Neural progenitor cell (in vitro differentiated cells): Measurements from ENCODE around the gene CRY2. TPM values are rescaled to one million over a fixed set of nuclear protein-coding genes. Genes with fewer than 3 reads are reported as not detected.
A peak's percentile ranks its signal among the peaks of the same experiment; 100 is the strongest.

Experiments used
- DNase-seq: peaks from one replicate; pipeline ENCODE4 v3.0.0-alpha.2; 2016; ENCODE audit warnings: low spot score
- H2AFZ ChIP-seq: fragments of 200-600 bp; sonication (generic); replicated peaks from 2 replicates; pipeline ENCODE4 v1.6.1; 2016; ENCODE audit warnings: antibody characterized with exemption
- H3F3A ChIP-seq: fragments of 200-600 bp; sonication (generic); 2 replicates; pipeline ENCODE4 v1.6.1; 2016; ENCODE audit warnings: antibody characterized with exemption, low read depth
- H3K27ac ChIP-seq: fragments of 200-600 bp; sonication (generic); 2 replicates; pipeline ENCODE4 v1.5.1; 2016; ENCODE audit warnings: mild to moderate bottlenecking
- H3K27me3 ChIP-seq: fragments of 200-600 bp; sonication (generic); 2 replicates; pipeline ENCODE4 v1.6.1; 2016; ENCODE audit warnings: mild to moderate bottlenecking, moderate library complexity
- H3K36me3 ChIP-seq: fragments of 200-600 bp; sonication (generic); 2 replicates; pipeline ENCODE4 v1.5.1; 2016
- H3K4me1 ChIP-seq: fragments of 200-600 bp; sonication (generic); 2 replicates; pipeline ENCODE4 v1.6.1; 2016; ENCODE audit warnings: mixed run types
- H3K4me2 ChIP-seq: fragments of 200-600 bp; sonication (generic); 2 replicates; pipeline ENCODE4 v1.6.1; 2016
- H3K4me3 ChIP-seq: fragments of 200-600 bp; sonication (generic); 2 replicates; pipeline ENCODE4 v1.5.1; 2016
- H3K79me2 ChIP-seq: fragments of 200-600 bp; sonication (generic); 2 replicates; pipeline ENCODE4 v1.6.1; 2016; ENCODE audit warnings: low read depth
- H3K9ac ChIP-seq: fragments of 200-600 bp; sonication (generic); 2 replicates; pipeline ENCODE4 v1.6.1; 2016
- H3K9me3 ChIP-seq: fragments of 200-600 bp; sonication (generic); 2 replicates; pipeline ENCODE4 v1.5.1; 2016; ENCODE audit warnings: low read depth
- H4K20me1 ChIP-seq: fragments of 200-600 bp; sonication (generic); 2 replicates; pipeline ENCODE4 v1.6.1; 2016; ENCODE audit warnings: low read depth
- H3K27ac Mint-ChIP-seq: 3 replicates; pipeline ENCODE4 v1.8.0; 2021; ENCODE audit warnings: mixed read lengths
- H3K27me3 Mint-ChIP-seq: 2 replicates; pipeline ENCODE4 v1.8.0; 2022; ENCODE audit warnings: low read depth, mild to moderate bottlenecking, inconsistent platforms, moderate library complexity, mixed read lengths; ENCODE audit not compliant: insufficient read depth
- H3K36me3 Mint-ChIP-seq: 3 replicates; pipeline ENCODE4 v1.8.0; 2021; ENCODE audit warnings: mixed read lengths
- H3K4me1 Mint-ChIP-seq: 3 replicates; pipeline ENCODE4 v1.8.0; 2021; ENCODE audit warnings: mixed read lengths
- H3K4me3 Mint-ChIP-seq: 3 replicates; pipeline ENCODE4 v1.8.0; 2021; ENCODE audit warnings: mild to moderate bottlenecking, moderate library complexity, mixed read lengths
- H3K9me3 Mint-ChIP-seq: 3 replicates; pipeline ENCODE4 v1.8.0; 2020; ENCODE audit warnings: mixed read lengths
- EZH2 ChIP-seq: fragments of 200-600 bp; sonication (generic); IDR thresholded peaks from 2 replicates; pipeline ENCODE4 v1.6.1; 2017; ENCODE audit warnings: antibody characterized with exemption, mild to moderate bottlenecking, moderate library complexity
- EZH2phosphoT487 ChIP-seq: fragments of 200-600 bp; sonication (generic); IDR thresholded peaks from 2 replicates; pipeline ENCODE4 v1.6.1; 2017; ENCODE audit warnings: antibody characterized with exemption
- total RNA-seq: library from RNA; depleted of rRNA; stranded (reverse); fragments of >200 nt; gene quantifications from 2 replicates; pipeline ENCODE4 v1.2.3, GENCODE V29; 2015; ENCODE audit warnings: low replicate concordance
- TF ChIP-seq, protein P1 (sequence below): fragments of 200-600 bp; sonication (generic); IDR thresholded peaks from 2 replicates; pipeline ENCODE4 v1.5.1; 2017; ENCODE audit warnings: antibody characterized with exemption, mild to moderate bottlenecking

CRY2 gene
- total RNA-seq, 1 donor from 2014 or later, result 15.8 TPM

DNA sequence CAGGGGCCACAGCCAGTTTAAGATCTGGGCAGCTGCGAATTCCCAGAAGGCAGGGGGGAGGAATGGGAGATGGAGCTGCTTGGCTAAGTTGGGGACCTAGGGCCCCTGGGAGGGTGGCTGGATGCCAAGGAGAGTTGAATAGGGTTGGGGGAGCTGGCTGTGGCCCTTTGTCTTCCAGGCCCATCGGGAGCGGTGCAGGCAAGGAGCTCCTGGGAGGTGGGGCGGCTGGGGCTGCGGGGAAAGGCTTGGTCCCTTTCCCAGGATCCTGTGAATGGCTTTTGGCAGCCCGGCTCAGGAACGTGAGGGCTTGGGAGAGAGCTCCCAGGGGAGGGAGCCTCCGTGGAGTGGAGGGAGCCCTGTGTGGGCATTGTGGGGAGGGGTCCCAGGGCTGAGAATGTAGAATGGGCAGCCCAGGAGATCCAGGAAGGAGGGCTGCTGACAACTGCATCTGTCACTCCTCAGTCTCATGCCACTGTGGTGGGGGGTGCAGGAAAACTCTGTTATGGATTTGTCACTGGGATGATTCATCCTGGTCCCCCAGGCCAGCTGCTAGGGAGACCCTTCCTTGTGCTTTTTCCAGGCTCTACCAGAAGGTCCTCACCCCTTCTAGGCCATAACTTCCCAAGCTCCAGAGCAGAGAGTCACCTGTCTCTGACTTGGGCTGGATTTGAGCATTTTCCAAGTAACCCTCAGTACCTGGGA is 53.8 kb downstream of the CRY2 start:
- TF ChIP-seq EZH2phosphoT487 (no peak), EZH2 (no peak)
- TF ChIP-seq, protein P1, sequence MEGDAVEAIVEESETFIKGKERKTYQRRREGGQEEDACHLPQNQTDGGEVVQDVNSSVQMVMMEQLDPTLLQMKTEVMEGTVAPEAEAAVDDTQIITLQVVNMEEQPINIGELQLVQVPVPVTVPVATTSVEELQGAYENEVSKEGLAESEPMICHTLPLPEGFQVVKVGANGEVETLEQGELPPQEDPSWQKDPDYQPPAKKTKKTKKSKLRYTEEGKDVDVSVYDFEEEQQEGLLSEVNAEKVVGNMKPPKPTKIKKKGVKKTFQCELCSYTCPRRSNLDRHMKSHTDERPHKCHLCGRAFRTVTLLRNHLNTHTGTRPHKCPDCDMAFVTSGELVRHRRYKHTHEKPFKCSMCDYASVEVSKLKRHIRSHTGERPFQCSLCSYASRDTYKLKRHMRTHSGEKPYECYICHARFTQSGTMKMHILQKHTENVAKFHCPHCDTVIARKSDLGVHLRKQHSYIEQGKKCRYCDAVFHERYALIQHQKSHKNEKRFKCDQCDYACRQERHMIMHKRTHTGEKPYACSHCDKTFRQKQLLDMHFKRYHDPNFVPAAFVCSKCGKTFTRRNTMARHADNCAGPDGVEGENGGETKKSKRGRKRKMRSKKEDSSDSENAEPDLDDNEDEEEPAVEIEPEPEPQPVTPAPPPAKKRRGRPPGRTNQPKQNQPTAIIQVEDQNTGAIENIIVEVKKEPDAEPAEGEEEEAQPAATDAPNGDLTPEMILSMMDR, result no peak
- Mint-ChIP-seq H3K27ac (peak overlapping the region; percentile 65), H3K36me3 (peaks cover 2% of the 10 kb centered on the region), H3K27me3 (peaks cover 9% of the 10 kb centered on the region), H3K4me1 (peaks cover 35% of the 10 kb centered on the region), H3K4me3 (peak overlapping the region; percentile 93), H3K9me3 (no peaks in the 10 kb centered on the region)
- Histone ChIP-seq H3K4me3 (peak overlapping the region; percentile 65), H3K36me3 (no peaks in the 10 kb centered on the region), H3F3A (peaks cover 29% of the 10 kb centered on the region), H3K4me2 (peak overlapping the region; percentile 100), H3K9me3 (no peaks in the 10 kb centered on the region), H3K27me3 (peaks cover 12% of the 10 kb centered on the region), H3K27ac (no peak overlapping the region), H3K9ac (no peak overlapping the region), H3K4me1 (peaks cover 29% of the 10 kb centered on the region), H2AFZ (no peak overlapping the region), H3K79me2 (no peaks in the 10 kb centered on the region), H4K20me1 (peaks cover 47% of the 10 kb centered on the region)
- DNase-seq, result peak; percentile 48

DNA sequence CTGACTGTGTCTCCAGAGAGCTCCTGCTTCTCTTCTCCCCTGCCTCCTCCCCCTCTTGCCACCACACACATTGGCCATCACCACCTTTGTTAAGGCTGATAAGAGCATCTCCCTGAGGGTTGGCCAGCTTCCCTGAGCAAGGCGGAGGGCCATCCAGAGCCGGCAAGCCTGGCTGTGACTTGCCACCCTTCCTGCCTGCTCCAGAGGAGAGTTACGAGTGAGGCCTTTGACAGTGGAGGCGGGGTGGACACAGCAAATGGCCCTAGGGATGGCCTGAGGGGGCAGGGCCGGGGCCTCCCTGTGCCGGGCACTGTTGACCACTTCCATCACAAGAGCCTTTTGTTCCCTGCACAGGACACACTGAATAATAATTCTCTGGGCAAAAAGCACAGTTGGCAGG is 54.4 kb downstream of the CRY2 start:
- no peak overlapping the region for H2AFZ ChIP-seq
- peaks cover 4% of the 10 kb centered on the region for H3K36me3 Mint-ChIP-seq
- H3K9me3 ChIP-seq, result no peaks in the 10 kb centered on the region
- H3K9ac ChIP-seq, result no peak overlapping the region
- TF ChIP-seq EZH2, result no peak
- TF ChIP-seq, protein P1, result no peak
- no peak for TF ChIP-seq EZH2phosphoT487
- peaks cover 14% of the 10 kb centered on the region for H3K27me3 Mint-ChIP-seq
- no peak overlapping the region for H3K27ac Mint-ChIP-seq
- peaks cover 23% of the 10 kb centered on the region for H3K4me1 ChIP-seq
- DNase-seq, result no peak
- H3K79me2 ChIP-seq, result no peaks in the 10 kb centered on the region
- H4K20me1 ChIP-seq, result peaks cover 41% of the 10 kb centered on the region
- peaks cover 12% of the 10 kb centered on the region for H3K27me3 ChIP-seq
- no peak overlapping the region for H3K4me3 ChIP-seq
- peaks cover 23% of the 10 kb centered on the region for H3F3A ChIP-seq
- no peak overlapping the region for H3K27ac ChIP-seq
- H3K4me1 Mint-ChIP-seq, result peaks cover 31% of the 10 kb centered on the region
- H3K36me3 ChIP-seq, result no peaks in the 10 kb centered on the region
- no peaks in the 10 kb centered on the region for H3K9me3 Mint-ChIP-seq
- peak overlapping the region; percentile 93 for H3K4me3 Mint-ChIP-seq
- no peak overlapping the region for H3K4me2 ChIP-seq

DNA sequence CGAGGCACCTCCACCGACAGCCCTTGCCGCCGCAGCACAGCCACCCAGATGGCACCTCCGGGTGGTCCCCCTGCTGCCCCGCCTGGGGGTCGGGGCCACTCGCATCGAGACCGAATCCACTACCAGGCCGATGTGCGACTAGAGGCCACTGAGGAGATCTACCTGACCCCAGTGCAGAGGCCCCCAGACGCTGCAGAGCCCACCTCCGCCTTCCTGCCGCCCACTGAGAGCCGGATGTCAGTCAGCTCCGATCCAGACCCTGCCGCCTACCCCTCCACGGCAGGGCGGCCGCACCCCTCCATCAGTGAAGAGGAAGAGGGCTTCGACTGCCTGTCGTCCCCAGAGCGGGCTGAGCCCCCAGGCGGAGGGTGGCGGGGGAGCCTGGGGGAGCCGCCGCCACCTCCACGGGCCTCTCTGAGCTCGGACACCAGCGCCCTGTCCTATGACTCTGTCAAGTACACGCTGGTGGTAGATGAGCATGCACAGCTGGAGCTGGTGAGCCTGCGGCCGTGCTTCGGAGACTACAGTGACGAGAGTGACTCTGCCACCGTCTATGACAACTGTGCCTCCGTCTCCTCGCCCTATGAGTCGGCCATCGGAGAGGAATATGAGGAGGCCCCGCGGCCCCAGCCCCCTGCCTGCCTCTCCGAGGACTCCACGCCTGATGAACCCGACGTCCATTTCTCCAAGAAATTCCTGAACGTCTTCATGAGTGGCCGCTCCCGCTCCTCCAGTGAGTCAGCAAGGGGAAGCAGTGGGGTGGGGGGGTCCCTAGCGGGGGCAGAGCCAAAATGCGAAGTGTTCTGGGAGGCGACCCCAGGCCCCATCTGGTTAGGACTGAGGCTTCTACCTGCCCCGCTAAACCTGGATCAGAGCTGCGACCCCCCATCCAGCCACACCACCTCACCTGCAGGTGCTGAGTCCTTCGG is 55.4 kb downstream of the CRY2 start:
- H3K9me3 ChIP-seq, result no peaks in the 10 kb centered on the region
- H3K4me1 Mint-ChIP-seq, result peaks cover 27% of the 10 kb centered on the region
- H3K27me3 Mint-ChIP-seq, result peaks cover 13% of the 10 kb centered on the region
- H3K27ac Mint-ChIP-seq, result no peak overlapping the region
- H3K27me3 ChIP-seq, result peaks cover 12% of the 10 kb centered on the region
- no peak for TF ChIP-seq EZH2phosphoT487
- TF ChIP-seq, protein P1, result no peak
- TF ChIP-seq EZH2, result no peak
- H3F3A ChIP-seq, result peaks cover 17% of the 10 kb centered on the region
- peaks cover 6% of the 10 kb centered on the region for H3K36me3 Mint-ChIP-seq
- H3K4me3 ChIP-seq, result no peak overlapping the region
- H3K79me2 ChIP-seq, result no peaks in the 10 kb centered on the region
- peaks cover 33% of the 10 kb centered on the region for H4K20me1 ChIP-seq
- peaks cover 17% of the 10 kb centered on the region for H3K4me1 ChIP-seq
- H3K4me2 ChIP-seq, result no peak overlapping the region
- no peaks in the 10 kb centered on the region for H3K9me3 Mint-ChIP-seq
- DNase-seq, result no peak
- H3K4me3 Mint-ChIP-seq, result no peak overlapping the region
- H2AFZ ChIP-seq, result no peak overlapping the region
- H3K9ac ChIP-seq, result no peak overlapping the region
- H3K36me3 ChIP-seq, result no peaks in the 10 kb centered on the region
- no peak overlapping the region for H3K27ac ChIP-seq
